Brain pericyte (primary cell): ENCODE data around the gene ANXA2.
"Not testable (repeated sequence)": the region's sequence is repeated elsewhere in the genome, so short reads cannot be mapped to it uniquely, and the experiment has no call there.

ENCODE experiments used
- DNase-seq: peaks from one replicate; pipeline ENCODE4 v3.0.0-alpha.2; 2012; ENCODE audit warnings: low read depth, low spot score

The ANXA2 gene

GRCh38 chr15:60410350-60410749, 12.6 kb upstream of the ANXA2 start:
- DNase-seq: not testable (repeated sequence)

- no peak for DNase-seq
These were observed 10.7 kb upstream of the ANXA2 start for GRCh38 chr15:60408463-60408981.

- no peak for DNase-seq
These were observed 9.6 kb upstream of the ANXA2 start for GRCh38 chr15:60407415-60407805.

- DNase-seq: no peak
These were observed 9.0 kb upstream of the ANXA2 start for GRCh38 chr15:60406513-60407414.

- no peak for DNase-seq
These were observed 7.6 kb upstream of the ANXA2 start for GRCh38 chr15:60405399-60405798.

GRCh38 chr15:60404351-60404750, 6.6 kb upstream of the ANXA2 start:
- not testable (repeated sequence) for DNase-seq

- no peak for DNase-seq
These were observed 3.2 kb upstream of the ANXA2 start for GRCh38 chr15:60400944-60401343.

GRCh38 chr15:60399931-60400330, 2.1 kb upstream of the ANXA2 start:
- DNase-seq: no peak

- no peak for DNase-seq
These were observed 1.6 kb upstream of the ANXA2 start for GRCh38 chr15:60399246-60399915.

GRCh38 chr15:60396958-60397771, 621 bp downstream of the ANXA2 start:
- no peak for DNase-seq

GRCh38 chr15:60396560-60396957, 1.2 kb downstream of the ANXA2 start:
- DNase-seq: no peak

GRCh38 chr15:60396100-60396499, 1.7 kb downstream of the ANXA2 start:
- DNase-seq: no peak

GRCh38 chr15:60395276-60396011, 2.3 kb downstream of the ANXA2 start:
- no peak for DNase-seq

- no peak for DNase-seq
These were observed 3.1 kb downstream of the ANXA2 start for GRCh38 chr15:60394689-60395097.

- peak; percentile 94 for DNase-seq
These were observed 4.6 kb downstream of the ANXA2 start for GRCh38 chr15:60392986-60393790.

- no peak for DNase-seq
These were observed 5.2 kb downstream of the ANXA2 start for GRCh38 chr15:60392601-60392985.

- DNase-seq: no peak
These were observed 6.0 kb downstream of the ANXA2 start for GRCh38 chr15:60391722-60392315.

GRCh38 chr15:60390871-60391501, 6.8 kb downstream of the ANXA2 start:
- no peak for DNase-seq

GRCh38 chr15:60390231-60390630, 7.6 kb downstream of the ANXA2 start:
- no peak for DNase-seq
